HepG2 (cell line): Measurements from ENCODE around the gene LRTM2. TPM values are rescaled to one million over a fixed set of nuclear protein-coding genes. Genes with fewer than 3 reads are reported as not detected.

Source experiments
- AHR ChIP-seq: IDR thresholded peaks from 2 replicates; pipeline ENCODE4 v1.6.1; 2018; ENCODE audit warnings: missing genetic modification reagents, missing compliant biosample characterization
- ASH2L ChIP-seq: fragments of 300-600, 200-600 bp; sonication (generic); IDR thresholded peaks from 2 replicates; pipeline ENCODE4 v1.7.0; 2017; ENCODE audit warnings: low read depth, mild to moderate bottlenecking, moderate library complexity, mixed read lengths, low read length; ENCODE audit not compliant: insufficient read length
- ATF7 ChIP-seq, 2 experiments: fragments of 450-650 bp in 1 of 2; sonication (generic) in 1 of 2; formaldehyde crosslinking in 1 of 2; IDR thresholded peaks; 2 replicates each; pipeline versions ENCODE4 v1.4.0 to v1.6.1; 2016 to 2020; ENCODE audit warnings: antibody characterized with exemption in 1 of 2, mild to moderate bottlenecking in 1 of 2, missing genetic modification reagents in 1 of 2
- CEBPB ChIP-seq: IDR thresholded peaks from 2 replicates; pipeline ENCODE4 v1.6.1; 2011; ENCODE audit warnings: low read depth, low read length, improper control_type of control experiment, borderline replicate concordance
- CREB1 ChIP-seq, 2 experiments: fragments of 450-650 bp in 1 of 2; IDR thresholded peaks; 2 replicates each; pipeline ENCODE4 v1.6.1; 2016 to 2017; ENCODE audit warnings: control low read depth in 1 of 2, mild to moderate bottlenecking in 1 of 2, missing compliant biosample characterization in 1 of 2, missing genetic modification characterization in 1 of 2
- GATAD1 ChIP-seq: IDR thresholded peaks from 2 replicates; pipeline ENCODE4 v1.6.1; 2016; ENCODE audit warnings: missing genetic modification reagents, missing compliant biosample characterization
- GATAD2A ChIP-seq: IDR thresholded peaks from 2 replicates; pipeline ENCODE4 v1.6.1; 2016
- MXI1 ChIP-seq: IDR thresholded peaks from 3 replicates; pipeline ENCODE4 v1.6.1; 2012; ENCODE audit warnings: low read depth, low read length, inconsistent platforms, borderline replicate concordance
- YY1 ChIP-seq: IDR thresholded peaks from 2 replicates; pipeline ENCODE4 v1.6.1; 2011; ENCODE audit warnings: low read length, low read depth, moderate library complexity, mild to moderate bottlenecking; ENCODE audit not compliant: insufficient read depth, insufficient replicate concordance
- ZBED4 ChIP-seq: sonication (generic); formaldehyde crosslinking; IDR thresholded peaks from 2 replicates; pipeline ENCODE4 v1.4.0; 2020; ENCODE audit warnings: missing genetic modification reagents, borderline replicate concordance
- ZNF280B ChIP-seq: sonication (generic); formaldehyde crosslinking; IDR thresholded peaks from 2 replicates; pipeline ENCODE4 v1.5.0; 2020; ENCODE audit warnings: missing genetic modification reagents, mild to moderate bottlenecking, borderline replicate concordance
- ZNF558 ChIP-seq: sonication (generic); formaldehyde crosslinking; IDR thresholded peaks from 2 replicates; pipeline ENCODE4 v1.9.0; 2022; ENCODE audit warnings: mild to moderate bottlenecking, missing genetic modification reagents, borderline replicate concordance
- ZNF609 ChIP-seq: sonication (generic); formaldehyde crosslinking; IDR thresholded peaks from 2 replicates; pipeline ENCODE4 v1.4.0; 2020; ENCODE audit warnings: mild to moderate bottlenecking, missing genetic modification reagents, borderline replicate concordance
- ZNF766 ChIP-seq: sonication (generic); formaldehyde crosslinking; IDR thresholded peaks from 2 replicates; pipeline ENCODE4 v1.5.0; 2020; ENCODE audit warnings: missing genetic modification reagents, borderline replicate concordance
- polyA plus RNA-seq, 8 experiments: library from polyadenylated mRNA; depleted of rRNA in 3 of 8; stranded (reverse) in 7 of 8; unstranded in 1 of 8; fragments of >200 nt; fragmentation: Illumina TruSeq in 4 of 8; extraction: Trizol in 4 of 8; gene quantifications; 2 replicates each; pipeline versions ENCODE4 v1.2.1 to v1.2.3, GENCODE V29; 2011 to 2016; ENCODE audit warnings: low read depth in 4 of 8, missing spikeins in 1 of 8, mixed read lengths in 1 of 8; ENCODE audit not compliant: insufficient read depth in 1 of 8
- total RNA-seq, 5 experiments: library from RNA; depleted of rRNA; stranded (reverse); fragments of >200 nt; fragmentation: Illumina TruSeq; extraction: Trizol; gene quantifications; 2 replicates each; pipeline ENCODE4 v1.2.3, GENCODE V29; 2016; ENCODE audit warnings: low read depth in 1 of 5

The LRTM2 gene
- total and polyA plus RNA-seq, 2 of the 13 experiments (the other 11 are each of a cell fraction or from before 2014, with no cell fraction given) = 0.09 TPM; not detected in 1

GRCh38 chr12:1811281-1811947, 9.0 kb upstream of the LRTM2 start (continued):
- peak; percentile 6; the same call in 1 of the 2 replicates for TF ChIP-seq GATAD1 (CRISPR knock-in tag)
- no peak for TF ChIP-seq ZBED4 (CRISPR knock-in tag)
- no peak for TF ChIP-seq ZNF280B (CRISPR knock-in tag)
- no peak for TF ChIP-seq ASH2L
- TF ChIP-seq ZNF558 (CRISPR knock-in tag) = no peak
- no peak for TF ChIP-seq CREB1 (IDR thresholded peaks at IDR 0.05)
- TF ChIP-seq CREB1 (CRISPR knock-in tag; IDR thresholded peaks at IDR 0.05) = no peak
- peak; percentile 9; the same call in 1 of the 3 replicates for TF ChIP-seq MXI1
- TF ChIP-seq AHR (CRISPR knock-in tag) = no peak
- TF ChIP-seq ATF7 (IDR thresholded peaks at IDR 0.05) = no peak
- TF ChIP-seq ATF7 (CRISPR knock-in tag; IDR thresholded peaks at IDR 0.05) = no peak
- TF ChIP-seq ZNF609 (CRISPR knock-in tag) = no peak
- TF ChIP-seq GATAD2A (CRISPR knock-in tag) = no peak
- TF ChIP-seq CEBPB = no peak
- TF ChIP-seq ZNF766 (CRISPR knock-in tag) = no peak
- peak; percentile 9 for TF ChIP-seq YY1
